ENCODE measurements around the gene C14orf39.

DNA sequence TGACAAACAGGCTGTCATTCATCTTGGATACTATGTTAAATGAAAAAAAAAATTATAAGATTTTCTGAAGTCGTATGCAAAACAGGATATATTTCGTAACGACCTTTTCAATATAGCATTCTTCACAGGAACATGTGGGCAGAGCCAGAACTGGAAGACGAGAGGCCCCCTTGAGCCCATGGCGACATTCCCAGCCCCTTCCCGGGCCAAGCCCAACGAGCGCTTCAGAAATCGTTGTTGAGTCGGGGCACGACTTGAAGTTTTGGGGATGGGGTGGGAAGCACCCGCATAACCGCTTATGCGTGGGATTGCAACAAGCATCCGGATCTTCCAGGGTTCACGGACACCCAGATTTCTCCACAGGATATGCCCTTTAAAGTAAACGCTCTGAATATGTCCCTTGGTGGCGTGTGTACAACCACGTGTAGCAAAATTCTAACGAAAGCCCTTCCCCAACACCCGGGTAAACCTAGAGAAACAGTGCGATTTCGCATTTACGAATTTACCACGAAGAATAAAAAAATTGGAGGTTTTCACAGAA lies 736 bp downstream of the C14orf39 start:
- TF ChIP-seq POLR2AphosphoS5 (IDR thresholded peaks at IDR 0.05; ENCODE audit: low read depth) (no peak), EZH2 (IDR thresholded peaks at IDR 0.05; ENCODE audit: low read depth, unreplicated experiment) (no peak), CTCF (conservative IDR thresholded peaks at IDR 0.05; ENCODE audit: low read depth in 2 of 2) (no peak), REST (IDR thresholded peaks at IDR 0.05; ENCODE audit: unreplicated experiment) (no peak), EZH2phosphoT487 (IDR thresholded peaks at IDR 0.05; ENCODE audit: unreplicated experiment) (no peak), ZNF114 (CRISPR knock-in tag; IDR thresholded peaks at IDR 0.05) (no peak), CREB1 (CRISPR knock-in tag; IDR thresholded peaks at IDR 0.05; ENCODE audit: low read depth) (no peak), JUNB (IDR thresholded peaks at IDR 0.05; ENCODE audit: unreplicated experiment) (no peak), NANOG (IDR thresholded peaks at IDR 0.05; ENCODE audit: borderline replicate concordance) (no peak), ZNF331 (CRISPR knock-in tag; IDR thresholded peaks at IDR 0.05; ENCODE audit: low read depth) (no peak), ZNF462 (CRISPR knock-in tag; IDR thresholded peaks at IDR 0.05) (no peak), STAT1 (IDR thresholded peaks at IDR 0.05; ENCODE audit: unreplicated experiment) (no peak)
- TF ChIP-seq, protein P1, sequence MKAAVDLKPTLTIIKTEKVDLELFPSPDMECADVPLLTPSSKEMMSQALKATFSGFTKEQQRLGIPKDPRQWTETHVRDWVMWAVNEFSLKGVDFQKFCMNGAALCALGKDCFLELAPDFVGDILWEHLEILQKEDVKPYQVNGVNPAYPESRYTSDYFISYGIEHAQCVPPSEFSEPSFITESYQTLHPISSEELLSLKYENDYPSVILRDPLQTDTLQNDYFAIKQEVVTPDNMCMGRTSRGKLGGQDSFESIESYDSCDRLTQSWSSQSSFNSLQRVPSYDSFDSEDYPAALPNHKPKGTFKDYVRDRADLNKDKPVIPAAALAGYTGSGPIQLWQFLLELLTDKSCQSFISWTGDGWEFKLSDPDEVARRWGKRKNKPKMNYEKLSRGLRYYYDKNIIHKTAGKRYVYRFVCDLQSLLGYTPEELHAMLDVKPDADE (IDR thresholded peaks at IDR 0.05): no peak

All from GM23338 (cell line).